Measurements from ENCODE around the gene SMCHD1.
"Not testable (repeated sequence)": the region's sequence is repeated elsewhere in the genome, so short reads cannot be mapped to it uniquely, and the experiment has no call there.

The SMCHD1 gene

GRCh38 chr18:2717407-2717806, 61.9 kb downstream of the SMCHD1 start:
- no peak for DNase-seq

- no peak for DNase-seq
Observed at GRCh38 chr18:2719040-2719439, 63.5 kb downstream of the SMCHD1 start.

DNA sequence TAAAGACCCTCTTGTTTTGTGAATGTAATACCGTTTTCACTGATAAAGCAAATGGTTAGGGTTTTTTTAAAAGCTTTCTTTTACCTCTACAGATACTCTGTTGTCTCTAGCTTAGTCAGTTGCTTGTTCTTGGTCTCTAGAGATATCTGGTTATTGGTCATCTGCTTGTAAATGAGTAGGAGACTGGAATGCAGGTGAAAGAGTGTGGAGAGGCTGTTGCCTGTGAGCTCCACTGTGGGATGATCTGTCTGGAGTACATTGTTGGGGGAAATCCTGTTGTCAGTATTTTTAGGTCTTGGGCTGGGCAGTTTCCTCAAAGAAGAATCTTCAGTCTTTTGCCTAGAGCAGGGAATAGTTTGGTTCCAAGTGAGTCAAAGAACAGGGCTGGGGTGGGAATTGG, 67.7 kb downstream of the SMCHD1 start:
- no peak for DNase-seq

- no peak for DNase-seq
Observed at GRCh38 chr18:2729757-2730156, 74.2 kb downstream of the SMCHD1 start.

GRCh38 chr18:2736823-2737222, 81.3 kb downstream of the SMCHD1 start:
- DNase-seq: no peak

DNA sequence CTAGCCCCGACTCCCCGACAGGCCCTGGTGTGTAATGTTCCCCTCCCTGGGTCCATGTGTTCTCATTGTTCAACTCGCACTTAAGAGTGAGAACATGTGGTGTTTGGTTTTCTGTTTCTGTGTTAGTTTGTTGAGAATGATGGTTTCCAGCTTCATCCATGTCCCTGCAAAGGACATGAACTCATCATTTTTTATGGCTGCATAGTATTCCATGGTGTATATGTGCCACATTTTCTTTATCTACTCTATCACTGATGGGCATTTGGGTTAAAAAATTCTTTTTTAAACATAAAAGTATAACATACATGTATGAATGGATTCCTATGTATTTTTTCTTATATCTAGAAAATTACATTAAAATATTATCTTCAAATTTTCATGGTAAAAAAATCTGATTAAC, 84.6 kb downstream of the SMCHD1 start:
- DNase-seq: not testable (repeated sequence)

- DNase-seq: no peak
Observed at GRCh38 chr18:2746274-2746673, 90.7 kb downstream of the SMCHD1 start.

GRCh38 chr18:2758309-2758708, 102.8 kb downstream of the SMCHD1 start:
- no peak for DNase-seq

DNA sequence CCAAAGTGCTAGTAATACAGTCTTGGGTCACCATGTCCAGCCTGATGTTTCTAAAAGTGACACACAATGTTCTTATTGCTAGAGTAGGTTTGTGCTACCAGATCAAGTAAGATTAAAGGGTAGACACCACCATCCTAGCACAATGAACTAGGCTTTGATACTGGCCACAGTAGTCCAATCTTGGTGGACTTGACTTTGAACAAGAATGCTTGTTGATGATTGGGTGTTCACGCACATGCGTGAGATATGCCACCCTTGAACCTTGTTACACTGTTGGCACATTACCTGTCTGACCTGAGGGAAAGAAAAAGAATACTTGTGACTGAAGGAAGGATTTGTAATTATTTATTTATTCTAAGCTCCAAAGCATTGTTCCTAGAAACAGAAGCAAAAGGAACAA, 119.1 kb downstream of the SMCHD1 start:
- no peak for DNase-seq

- peak; percentile 26 to 46 (median 31) for DNase-seq
Observed at GRCh38 chr18:2776601-2777000, 121.1 kb downstream of the SMCHD1 start.

GRCh38 chr18:2777241-2777640, 121.7 kb downstream of the SMCHD1 start:
- DNase-seq: peak; percentile 54 to 70 (median 57)

DNA sequence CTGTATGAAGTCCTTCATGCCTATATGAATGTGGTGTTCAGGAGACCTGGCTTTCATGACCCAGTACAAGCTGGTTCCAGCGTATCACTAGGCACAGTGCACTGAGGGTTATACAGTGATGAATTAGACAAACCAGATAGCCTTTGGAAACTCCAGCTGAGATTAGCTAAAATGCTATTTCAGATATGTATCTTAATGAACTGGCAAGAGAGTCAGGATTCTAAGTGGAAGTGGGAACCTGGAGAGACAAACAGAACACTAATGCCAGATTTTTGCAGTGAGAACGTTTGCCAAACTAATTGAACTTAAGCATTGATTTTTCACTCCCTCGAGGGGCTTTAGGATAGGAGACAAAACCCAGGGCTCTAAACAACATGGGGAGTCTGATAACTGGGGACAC, 125.2 kb downstream of the SMCHD1 start:
- no peak for DNase-seq

DNA sequence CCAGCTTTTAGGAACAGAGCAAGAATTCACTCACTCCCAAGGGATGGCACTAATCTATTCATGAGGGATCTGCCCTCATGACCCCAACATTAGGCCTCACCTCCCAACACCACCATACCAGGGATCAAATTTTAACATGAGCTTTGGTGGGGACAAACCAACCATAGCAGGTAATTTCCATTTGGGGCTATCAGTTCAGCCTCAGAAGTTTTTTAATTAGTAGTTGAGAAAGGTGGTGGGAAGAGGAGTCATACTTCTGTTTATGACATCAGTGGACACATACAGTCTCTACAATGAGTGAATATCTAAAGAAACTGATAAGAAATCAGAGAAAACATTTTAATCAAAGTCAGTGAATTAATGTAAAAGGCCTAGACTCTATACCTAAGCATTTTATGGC, 131.7 kb downstream of the SMCHD1 start:
- no peak for DNase-seq

DNA sequence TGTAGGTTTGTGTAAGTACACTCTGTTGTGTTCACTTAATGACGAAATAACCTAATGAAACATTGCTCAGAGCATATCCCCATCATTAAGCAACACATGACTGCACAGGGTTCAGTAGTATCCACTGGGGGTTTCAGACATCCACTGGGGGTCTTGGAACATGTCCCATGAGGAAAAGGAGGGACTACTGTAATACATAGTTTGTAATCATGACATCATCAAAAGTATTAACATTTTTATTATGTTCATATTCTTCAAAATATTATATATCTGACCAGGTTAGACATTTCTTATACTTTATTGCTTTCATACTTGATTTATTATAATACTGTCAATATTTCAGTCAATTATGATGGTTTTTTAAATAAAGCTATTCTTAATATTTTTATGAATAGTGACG, 136.9 kb downstream of the SMCHD1 start:
- DNase-seq: no peak

- no peak for DNase-seq
Observed at GRCh38 chr18:2794159-2794558, 138.6 kb downstream of the SMCHD1 start.

- no peak for DNase-seq
Observed at GRCh38 chr18:2797951-2798350, 142.4 kb downstream of the SMCHD1 start.

DNA sequence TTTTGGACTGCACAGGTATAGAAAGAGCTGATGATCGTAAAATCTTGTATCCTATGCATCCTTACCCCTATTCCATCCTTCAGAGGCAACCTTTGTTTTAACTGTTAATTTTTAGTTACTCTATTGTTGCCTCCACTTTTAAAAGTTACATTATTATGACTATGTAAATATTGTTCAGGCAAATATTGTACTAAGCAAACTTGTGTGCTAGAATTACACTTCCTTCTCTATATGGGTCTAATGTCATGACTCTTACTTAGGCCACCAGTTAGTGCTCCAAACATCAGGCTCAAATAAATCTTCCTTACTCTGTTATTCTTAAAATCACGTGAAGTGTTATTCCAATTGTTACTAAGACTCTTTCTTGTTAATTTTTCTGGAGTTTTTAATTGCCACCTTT, 143.8 kb downstream of the SMCHD1 start:
- no peak for DNase-seq

DNA sequence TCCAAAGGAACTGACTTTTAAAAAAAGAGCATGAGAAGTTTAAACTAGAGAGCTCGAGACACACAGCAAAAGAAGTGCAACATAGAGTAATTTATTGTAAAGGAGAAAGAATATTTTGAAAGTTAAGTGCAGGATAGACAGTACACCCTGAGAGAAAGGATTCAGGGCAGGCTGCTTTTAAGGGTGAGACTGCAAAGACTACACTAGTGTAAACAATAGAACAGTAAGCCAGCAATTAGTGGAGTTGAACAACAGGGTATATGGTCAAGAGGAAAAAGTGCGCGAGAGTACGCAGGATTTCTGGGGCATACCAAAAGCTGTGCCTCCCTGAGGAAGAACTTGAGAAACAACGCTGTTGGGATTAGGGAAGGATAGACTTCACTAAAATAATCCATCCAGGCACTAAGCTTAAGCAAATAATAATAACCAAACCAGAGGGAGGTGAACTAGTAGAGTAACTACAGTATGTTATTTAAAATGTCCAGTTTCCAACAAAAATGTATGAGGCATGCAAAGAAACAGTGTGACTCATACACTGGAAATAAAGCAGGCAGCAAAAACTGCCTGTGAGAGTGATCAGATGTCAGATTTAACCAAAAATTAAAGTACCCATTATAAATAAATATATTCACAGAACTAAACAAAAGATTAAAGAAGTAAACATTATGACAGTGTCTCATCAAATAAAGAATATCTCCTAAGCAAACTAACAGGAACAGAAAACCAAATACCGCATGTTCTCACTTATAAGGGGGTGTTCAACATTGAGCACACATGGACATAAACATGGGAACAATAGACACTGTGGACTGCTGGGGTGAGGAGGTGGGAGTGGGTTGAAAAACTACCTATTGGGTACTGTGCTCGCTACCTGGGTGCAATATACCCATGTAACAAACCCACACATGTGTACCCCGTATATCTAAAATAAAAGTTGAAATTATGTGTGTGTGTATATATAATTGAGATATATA, 150.7 kb downstream of the SMCHD1 start:
- DNase-seq: peak in 1 of 3 donors; percentile 22

- DNase-seq: not testable (repeated sequence)
Observed at GRCh38 chr18:2808640-2809039, 153.1 kb downstream of the SMCHD1 start.

GRCh38 chr18:2809666-2810183, 154.2 kb downstream of the SMCHD1 start:
- not testable (repeated sequence) for DNase-seq

DNA sequence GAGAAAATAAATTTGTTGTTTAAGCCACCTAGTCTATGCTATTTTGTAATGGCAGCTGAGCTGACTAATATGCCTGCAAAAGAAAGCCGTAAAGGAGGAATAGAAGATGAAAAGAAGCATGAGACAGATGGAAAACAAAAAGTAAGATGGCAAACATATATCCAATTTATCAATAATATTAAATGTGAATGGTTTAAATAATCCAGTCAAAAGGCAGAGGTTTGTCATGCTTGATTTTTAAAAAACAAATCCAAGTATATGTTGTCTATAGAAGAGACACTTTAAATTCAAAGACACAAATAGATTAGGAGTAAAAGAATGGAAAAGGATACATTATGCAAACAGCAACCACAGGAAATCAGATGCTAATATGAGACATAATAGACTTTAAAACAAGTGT, 155.9 kb downstream of the SMCHD1 start:
- no peak for DNase-seq

DNA sequence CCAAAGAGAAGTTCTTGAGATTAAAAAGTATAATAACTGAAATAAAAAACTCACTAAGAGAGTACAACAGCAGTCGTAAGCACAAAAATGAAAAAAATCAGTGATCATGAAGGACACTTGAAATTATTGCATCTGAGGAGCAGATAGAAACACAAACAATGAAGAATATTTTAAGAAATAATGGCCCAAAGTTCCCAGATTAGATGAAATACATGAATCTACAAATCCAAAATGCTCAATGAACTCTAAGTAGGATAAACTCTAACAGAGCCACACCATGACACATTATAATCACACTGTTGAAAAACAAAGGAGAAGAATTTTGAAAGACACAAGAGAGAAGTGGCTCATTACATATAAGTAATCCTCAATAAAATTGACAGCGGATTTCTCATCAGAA, 159.4 kb downstream of the SMCHD1 start:
- DNase-seq: no peak

DNA sequence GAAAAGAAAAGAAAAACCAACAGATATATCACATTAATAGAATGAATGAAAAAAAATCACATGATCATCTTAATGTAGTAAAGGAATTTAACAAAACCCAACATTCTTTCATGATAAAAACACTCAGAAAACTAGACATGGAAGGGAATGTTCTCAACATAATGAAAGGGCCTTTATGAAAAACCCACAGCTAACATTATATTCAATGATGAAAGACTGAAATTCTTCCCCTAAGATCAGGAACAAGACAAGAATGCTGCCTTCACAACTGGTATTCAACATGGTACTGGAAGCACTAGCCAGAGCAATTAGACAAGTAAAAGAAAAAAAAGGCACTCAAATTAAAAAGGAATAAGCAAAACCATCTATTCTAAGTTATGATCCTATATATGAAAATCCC, 162.8 kb downstream of the SMCHD1 start:
- DNase-seq: no peak

DNA sequence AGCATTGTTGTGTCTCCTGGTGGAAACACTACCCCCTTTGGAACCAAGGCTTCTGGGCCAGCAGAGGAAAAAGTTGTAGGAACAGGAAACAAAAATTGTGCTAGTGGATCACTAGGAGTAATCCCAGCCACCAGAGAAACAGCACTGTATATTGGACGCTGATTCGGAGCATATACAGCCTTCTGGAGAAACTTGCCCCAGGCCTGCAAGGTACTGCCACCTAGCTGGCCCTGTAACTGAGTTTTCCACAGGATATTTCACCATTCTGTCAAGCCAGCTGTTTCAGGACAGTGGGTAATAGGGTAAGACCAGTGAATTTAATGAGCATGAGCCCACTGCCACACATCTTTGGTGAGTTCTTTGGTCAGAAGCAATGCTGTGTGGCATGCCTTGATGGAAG, 166.2 kb downstream of the SMCHD1 start:
- DNase-seq: no peak
